Measurements from ENCODE around the gene DYNLT1.
"Not testable (repeated sequence)": the region's sequence is repeated elsewhere in the genome, so short reads cannot be mapped to it uniquely, and the experiment has no call there.

DYNLT1 gene

DNA sequence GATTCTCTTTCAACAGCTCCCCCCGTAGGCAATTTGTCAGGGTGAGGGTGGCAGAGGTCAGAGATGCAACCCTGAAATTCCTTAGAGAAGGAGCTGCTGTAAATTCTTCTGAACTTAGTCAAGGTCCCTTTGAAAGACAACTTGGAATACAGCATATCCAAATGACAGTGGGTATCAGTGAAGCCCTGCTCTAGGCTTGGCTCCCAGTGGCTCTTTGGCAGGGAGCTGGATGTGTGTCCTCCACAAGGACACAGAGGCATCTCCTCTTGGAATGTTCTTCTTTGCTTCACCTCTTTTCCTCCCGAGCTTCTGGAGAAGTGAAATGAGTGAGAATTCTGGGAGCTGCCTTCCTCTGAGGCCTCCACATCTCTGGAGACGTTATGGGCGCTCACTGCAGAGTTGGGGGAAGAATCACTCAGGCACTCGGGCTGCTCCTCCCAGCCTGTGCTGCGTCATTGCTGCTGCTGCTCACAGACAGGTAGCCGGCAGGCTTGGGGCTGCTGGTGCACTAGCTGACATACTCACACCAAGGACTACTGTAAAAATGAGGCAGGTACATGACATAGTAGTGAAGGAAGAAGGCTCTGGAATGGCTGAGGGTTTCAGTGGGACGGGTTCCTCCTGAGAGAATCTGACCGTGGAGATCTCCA is 34.1 kb downstream of the DYNLT1 start:
- CTCF ChIA-PET, result no interaction called here
- no peak for DNase-seq (ENCODE audit: extremely low spot score)
- POLR2A ChIA-PET, result no interaction called here
- no peak for TF ChIP-seq FOXA1 (IDR thresholded peaks at IDR 0.05)
- TF ChIP-seq ARNT (IDR thresholded peaks at IDR 0.05), result no peak
- TF ChIP-seq HDGF (IDR thresholded peaks at IDR 0.05; ENCODE audit: borderline replicate concordance), result no peak
- TF ChIP-seq LEF1 (IDR thresholded peaks at IDR 0.05; ENCODE audit: borderline replicate concordance), result no peak
- TF ChIP-seq ZNF384 (IDR thresholded peaks at IDR 0.05), result no peak
- TF ChIP-seq FOXM1 (IDR thresholded peaks at IDR 0.05; ENCODE audit: borderline replicate concordance), result no peak
- TF ChIP-seq NFRKB (IDR thresholded peaks at IDR 0.05), result no peak
- TF ChIP-seq, protein P1, sequence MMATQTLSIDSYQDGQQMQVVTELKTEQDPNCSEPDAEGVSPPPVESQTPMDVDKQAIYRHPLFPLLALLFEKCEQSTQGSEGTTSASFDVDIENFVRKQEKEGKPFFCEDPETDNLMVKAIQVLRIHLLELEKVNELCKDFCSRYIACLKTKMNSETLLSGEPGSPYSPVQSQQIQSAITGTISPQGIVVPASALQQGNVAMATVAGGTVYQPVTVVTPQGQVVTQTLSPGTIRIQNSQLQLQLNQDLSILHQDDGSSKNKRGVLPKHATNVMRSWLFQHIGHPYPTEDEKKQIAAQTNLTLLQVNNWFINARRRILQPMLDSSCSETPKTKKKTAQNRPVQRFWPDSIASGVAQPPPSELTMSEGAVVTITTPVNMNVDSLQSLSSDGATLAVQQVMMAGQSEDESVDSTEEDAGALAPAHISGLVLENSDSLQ (IDR thresholded peaks at IDR 0.05), result no peak
- no peak for TF ChIP-seq FOXK2 (IDR thresholded peaks at IDR 0.05)

DNA sequence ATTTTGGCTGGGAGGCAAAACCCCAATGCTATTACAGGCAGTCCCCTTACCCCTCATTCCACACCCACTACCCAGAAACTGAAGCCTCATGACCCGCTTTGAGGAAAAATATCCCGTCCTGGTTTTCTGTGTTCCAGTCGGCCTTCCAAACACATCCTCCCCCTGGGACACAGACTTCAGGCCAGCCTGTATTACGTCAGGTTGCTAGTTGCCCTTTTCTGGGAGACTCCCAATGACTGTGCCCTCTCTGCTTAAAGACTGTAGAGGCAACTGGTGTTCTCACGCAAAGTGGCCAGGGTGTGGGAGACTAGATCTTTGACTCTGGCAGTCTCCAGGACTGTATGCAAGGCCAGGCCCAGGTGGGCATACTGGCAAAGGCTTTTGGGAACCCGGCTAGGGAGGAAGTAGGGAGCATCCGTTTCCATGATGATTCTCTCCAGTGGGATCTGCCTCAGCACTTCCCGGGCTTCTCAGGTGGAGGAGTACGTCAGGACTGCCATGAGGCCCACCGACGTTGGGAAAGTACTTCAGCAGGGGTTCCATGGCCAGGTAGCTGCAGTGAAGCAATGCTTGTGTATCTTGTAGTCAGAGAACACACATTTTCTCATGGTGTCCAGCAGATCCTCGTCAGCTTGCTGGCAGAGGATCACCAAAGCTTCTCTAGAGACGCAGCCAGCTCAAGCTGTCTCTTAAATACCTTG is 34.9 kb downstream of the DYNLT1 start:
- TF ChIP-seq BHLHE40 (IDR thresholded peaks at IDR 0.05; ENCODE audit: borderline replicate concordance) (no peak), FOXA1 (IDR thresholded peaks at IDR 0.05) (no peak), ZNF384 (IDR thresholded peaks at IDR 0.05) (no peak), CTBP1 (IDR thresholded peaks at IDR 0.05; ENCODE audit: borderline replicate concordance) (no peak), FOXM1 (IDR thresholded peaks at IDR 0.05; ENCODE audit: borderline replicate concordance) (no peak), L3MBTL2 (conservative IDR thresholded peaks at IDR 0.05) (no peak), SP1 (IDR thresholded peaks at IDR 0.05) (no peak), SUZ12 (IDR thresholded peaks at IDR 0.05) (no peak)
- DNase-seq (ENCODE audit: extremely low spot score), result no peak
- CTCF ChIA-PET, result no interaction called here
- POLR2A ChIA-PET, result no interaction called here

GRCh38 chr6:158608221-158608620 is 36.3 kb downstream of the DYNLT1 start:
- CTCF ChIA-PET, result interaction anchor here (1.7 kb wide), 1 partner anchor 387 kb away, joined by 4 read pairs; no protein-coding TSS in a partner anchor
- no peak for TF ChIP-seq TARDBP (IDR thresholded peaks at IDR 0.05)
- no peak for TF ChIP-seq NFRKB (IDR thresholded peaks at IDR 0.05)
- no peak for TF ChIP-seq HDGF (IDR thresholded peaks at IDR 0.05; ENCODE audit: borderline replicate concordance)
- no peak for TF ChIP-seq ARNT (IDR thresholded peaks at IDR 0.05)
- TF ChIP-seq LEF1 (IDR thresholded peaks at IDR 0.05; ENCODE audit: borderline replicate concordance), result no peak
- TF ChIP-seq ELF4 (IDR thresholded peaks at IDR 0.05), result no peak
- TF ChIP-seq, protein P1 (IDR thresholded peaks at IDR 0.05), result no peak
- TF ChIP-seq SUZ12 (IDR thresholded peaks at IDR 0.05), result no peak
- no peak for TF ChIP-seq FOXK2 (IDR thresholded peaks at IDR 0.05)
- TF ChIP-seq L3MBTL2 (conservative IDR thresholded peaks at IDR 0.05), result no peak
- no peak for TF ChIP-seq FOXM1 (IDR thresholded peaks at IDR 0.05; ENCODE audit: borderline replicate concordance)
- DNase-seq (ENCODE audit: extremely low spot score), result no peak
- POLR2A ChIA-PET, result no interaction called here

GRCh38 chr6:158607411-158608170 is 37.0 kb downstream of the DYNLT1 start:
- TF ChIP-seq BHLHE40 (IDR thresholded peaks at IDR 0.05; ENCODE audit: borderline replicate concordance) (no peak), SP1 (IDR thresholded peaks at IDR 0.05) (no peak), ELF4 (IDR thresholded peaks at IDR 0.05) (no peak), ZNF384 (IDR thresholded peaks at IDR 0.05) (no peak), FOXM1 (IDR thresholded peaks at IDR 0.05; ENCODE audit: borderline replicate concordance) (no peak), HDGF (IDR thresholded peaks at IDR 0.05; ENCODE audit: borderline replicate concordance) (no peak), SUZ12 (IDR thresholded peaks at IDR 0.05) (no peak), L3MBTL2 (conservative IDR thresholded peaks at IDR 0.05) (no peak), FOXA1 (IDR thresholded peaks at IDR 0.05) (no peak)
- CTCF ChIA-PET, result interaction anchor here (1.0 to 1.7 kb wide), 2 partner anchors 387 to 393 kb away, joined by 3 to 4 read pairs; no protein-coding TSS in a partner anchor
- POLR2A ChIA-PET, result no interaction called here
- no peak for DNase-seq (ENCODE audit: extremely low spot score)

DNA sequence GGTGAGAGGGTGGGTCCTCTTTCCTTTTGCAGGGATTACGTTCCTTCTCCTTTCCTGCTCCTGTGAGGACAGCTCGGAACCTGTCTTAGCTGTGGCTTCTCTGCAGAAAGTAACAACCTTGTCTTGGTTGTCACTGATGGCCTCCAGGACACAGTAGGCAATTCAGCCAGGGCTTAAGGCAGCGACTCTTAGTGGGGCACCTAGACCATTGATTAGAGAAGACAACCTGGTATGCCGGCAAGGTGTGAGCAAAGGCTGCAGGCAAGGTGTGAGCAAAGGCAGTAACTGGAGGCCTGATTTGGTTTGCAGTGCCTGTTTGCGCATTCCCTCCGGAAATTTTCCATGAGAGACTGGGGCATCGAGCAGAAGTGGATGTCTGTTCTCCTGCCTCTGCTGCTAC is 37.6 kb downstream of the DYNLT1 start:
- no peak for DNase-seq (ENCODE audit: extremely low spot score)
- TF ChIP-seq L3MBTL2 (conservative IDR thresholded peaks at IDR 0.05) (no peak), NFRKB (IDR thresholded peaks at IDR 0.05) (no peak), ELF4 (IDR thresholded peaks at IDR 0.05) (no peak), HDGF (IDR thresholded peaks at IDR 0.05; ENCODE audit: borderline replicate concordance) (no peak), ARNT (IDR thresholded peaks at IDR 0.05) (no peak), TARDBP (IDR thresholded peaks at IDR 0.05) (no peak)
- TF ChIP-seq, protein P1 (IDR thresholded peaks at IDR 0.05), result no peak
- ChIA-PET CTCF (interaction anchor here (1.0 to 1.7 kb wide), 2 partner anchors 386 to 392 kb away, joined by 3 to 4 read pairs; no protein-coding TSS in a partner anchor), POLR2A (no interaction called here)

DNA sequence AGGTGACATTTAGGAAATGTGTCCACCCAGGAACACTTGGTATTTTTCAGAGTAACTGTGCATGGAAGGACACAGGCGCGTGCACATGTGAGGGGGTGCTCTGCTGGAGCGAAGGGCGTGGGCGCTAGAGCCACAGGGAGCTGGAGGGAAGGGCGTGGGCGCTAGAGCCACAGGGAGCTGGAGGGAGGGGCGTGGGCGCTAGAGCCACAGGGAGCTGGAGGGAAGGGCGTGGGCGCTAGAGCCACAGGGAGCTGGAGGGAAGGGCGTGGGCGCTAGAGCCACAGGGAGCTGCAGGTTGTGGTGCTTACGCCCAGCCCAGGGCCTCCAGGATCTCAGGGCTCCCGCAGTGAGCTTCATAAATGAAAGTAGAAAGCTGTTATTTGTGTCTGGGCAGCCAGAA is 38.5 kb downstream of the DYNLT1 start:
- POLR2A ChIA-PET; DNase-seq (ENCODE audit: extremely low spot score): not testable (repeated sequence)
- CTCF ChIA-PET, result interaction anchor here (1.2 to 2.0 kb wide), 4 partner anchors 18 to 392 kb away, joined by 3 to 10 read pairs (median 5); no protein-coding TSS in a partner anchor

Measured in HEK293T (cell line).